ENCODE results near the gene ALKBH3. TPM values are rescaled to one million over a fixed set of nuclear protein-coding genes. Genes with fewer than 3 reads are reported as not detected.

Gene ALKBH3
- total and polyA plus RNA-seq, 2 of the 13 experiments (the other 11 are each of a cell fraction or from before 2014, with no cell fraction given), result 17.8 to 36.1 TPM

DNA sequence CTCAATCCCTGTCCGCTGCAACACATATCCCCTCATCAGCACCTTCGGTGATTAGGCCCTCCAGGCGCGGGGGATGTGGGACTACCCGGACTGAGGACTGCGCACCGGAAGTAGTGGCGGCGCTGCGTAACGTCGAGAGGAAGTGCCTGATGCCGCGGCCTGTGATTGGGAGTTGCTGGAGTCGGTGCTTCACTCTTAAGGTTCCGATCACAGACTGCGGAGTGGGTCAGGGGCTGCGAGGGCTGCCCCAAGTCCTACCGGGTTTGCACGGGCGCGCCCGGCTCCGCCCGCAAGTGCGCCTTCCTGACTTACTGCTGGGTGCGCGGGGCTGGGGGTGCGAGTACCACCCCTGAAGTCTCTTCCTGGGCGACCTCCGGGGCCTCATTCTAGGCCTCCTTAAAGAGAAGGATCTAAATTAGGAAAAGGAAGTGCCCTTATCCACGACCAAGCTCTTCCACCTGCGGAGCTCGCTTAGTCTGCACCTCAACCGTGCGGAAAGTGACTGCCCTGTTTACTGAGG lies at the start of gene ALKBH3 (continued):
- TF ChIP-seq, protein P1, sequence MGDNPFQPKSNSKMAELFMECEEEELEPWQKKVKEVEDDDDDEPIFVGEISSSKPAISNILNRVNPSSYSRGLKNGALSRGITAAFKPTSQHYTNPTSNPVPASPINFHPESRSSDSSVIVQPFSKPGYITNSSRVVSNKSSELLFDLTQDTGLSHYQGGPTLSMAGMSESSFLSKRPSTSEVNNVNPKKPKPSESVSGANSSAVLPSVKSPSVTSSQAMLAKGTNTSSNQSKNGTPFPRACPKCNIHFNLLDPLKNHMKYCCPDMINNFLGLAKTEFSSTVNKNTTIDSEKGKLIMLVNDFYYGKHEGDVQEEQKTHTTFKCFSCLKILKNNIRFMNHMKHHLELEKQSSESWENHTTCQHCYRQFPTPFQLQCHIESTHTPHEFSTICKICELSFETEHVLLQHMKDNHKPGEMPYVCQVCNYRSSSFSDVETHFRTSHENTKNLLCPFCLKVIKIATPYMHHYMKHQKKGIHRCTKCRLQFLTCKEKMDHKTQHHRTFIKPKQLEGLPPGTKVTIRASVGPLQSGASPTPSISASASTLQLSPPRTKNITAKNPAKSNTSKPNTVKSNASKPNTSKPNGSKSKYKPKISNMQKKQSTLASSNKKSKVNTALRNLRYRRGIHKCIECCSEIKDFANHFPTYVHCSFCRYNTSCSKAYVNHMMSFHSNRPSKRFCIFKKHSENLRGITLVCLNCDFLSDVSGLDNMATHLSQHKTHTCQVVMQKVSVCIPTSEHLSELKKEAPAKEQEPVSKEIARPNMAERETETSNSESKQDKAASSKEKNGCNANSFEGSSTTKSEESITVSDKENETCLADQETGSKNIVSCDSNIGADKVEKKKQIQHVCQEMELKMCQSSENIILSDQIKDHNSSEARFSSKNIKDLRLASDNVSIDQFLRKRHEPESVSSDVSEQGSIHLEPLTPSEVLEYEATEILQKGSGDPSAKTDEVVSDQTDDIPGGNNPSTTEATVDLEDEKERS (CRISPR knock-in tag; IDR thresholded peaks at IDR 0.05), result peak; percentile 99
- TF ChIP-seq, protein P2, sequence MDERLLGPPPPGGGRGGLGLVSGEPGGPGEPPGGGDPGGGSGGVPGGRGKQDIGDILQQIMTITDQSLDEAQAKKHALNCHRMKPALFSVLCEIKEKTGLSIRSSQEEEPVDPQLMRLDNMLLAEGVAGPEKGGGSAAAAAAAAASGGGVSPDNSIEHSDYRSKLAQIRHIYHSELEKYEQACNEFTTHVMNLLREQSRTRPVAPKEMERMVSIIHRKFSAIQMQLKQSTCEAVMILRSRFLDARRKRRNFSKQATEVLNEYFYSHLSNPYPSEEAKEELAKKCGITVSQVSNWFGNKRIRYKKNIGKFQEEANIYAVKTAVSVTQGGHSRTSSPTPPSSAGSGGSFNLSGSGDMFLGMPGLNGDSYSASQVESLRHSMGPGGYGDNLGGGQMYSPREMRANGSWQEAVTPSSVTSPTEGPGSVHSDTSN (CRISPR knock-in tag; IDR thresholded peaks at IDR 0.05), result no peak
- TF ChIP-seq, protein P3, sequence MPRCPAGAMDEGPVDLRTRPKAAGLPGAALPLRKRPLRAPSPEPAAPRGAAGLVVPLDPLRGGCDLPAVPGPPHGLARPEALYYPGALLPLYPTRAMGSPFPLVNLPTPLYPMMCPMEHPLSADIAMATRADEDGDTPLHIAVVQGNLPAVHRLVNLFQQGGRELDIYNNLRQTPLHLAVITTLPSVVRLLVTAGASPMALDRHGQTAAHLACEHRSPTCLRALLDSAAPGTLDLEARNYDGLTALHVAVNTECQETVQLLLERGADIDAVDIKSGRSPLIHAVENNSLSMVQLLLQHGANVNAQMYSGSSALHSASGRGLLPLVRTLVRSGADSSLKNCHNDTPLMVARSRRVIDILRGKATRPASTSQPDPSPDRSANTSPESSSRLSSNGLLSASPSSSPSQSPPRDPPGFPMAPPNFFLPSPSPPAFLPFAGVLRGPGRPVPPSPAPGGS (CRISPR knock-in tag; IDR thresholded peaks at IDR 0.05), result no peak; the same call in 1 of the 2 replicates
- TF ChIP-seq, protein P4, sequence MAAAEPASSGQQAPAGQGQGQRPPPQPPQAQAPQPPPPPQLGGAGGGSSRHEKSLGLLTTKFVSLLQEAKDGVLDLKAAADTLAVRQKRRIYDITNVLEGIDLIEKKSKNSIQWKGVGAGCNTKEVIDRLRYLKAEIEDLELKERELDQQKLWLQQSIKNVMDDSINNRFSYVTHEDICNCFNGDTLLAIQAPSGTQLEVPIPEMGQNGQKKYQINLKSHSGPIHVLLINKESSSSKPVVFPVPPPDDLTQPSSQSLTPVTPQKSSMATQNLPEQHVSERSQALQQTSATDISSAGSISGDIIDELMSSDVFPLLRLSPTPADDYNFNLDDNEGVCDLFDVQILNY (CRISPR knock-in tag; conservative IDR thresholded peaks at IDR 0.05), result peak; percentile 45; the same call in 1 of the 2 replicates
- 0 out of 2 replicates have a peak, but pooled peaks have one; percentile 20 for TF ChIP-seq ZIK1 (CRISPR knock-in tag; IDR thresholded peaks at IDR 0.05; ENCODE audit: borderline replicate concordance, low read depth)
- 0 out of 2 replicates have a peak, but pooled peaks have one; percentile 50 for TF ChIP-seq ZMYM2 (CRISPR knock-in tag; IDR thresholded peaks at IDR 0.05)
- TF ChIP-seq, protein P5, sequence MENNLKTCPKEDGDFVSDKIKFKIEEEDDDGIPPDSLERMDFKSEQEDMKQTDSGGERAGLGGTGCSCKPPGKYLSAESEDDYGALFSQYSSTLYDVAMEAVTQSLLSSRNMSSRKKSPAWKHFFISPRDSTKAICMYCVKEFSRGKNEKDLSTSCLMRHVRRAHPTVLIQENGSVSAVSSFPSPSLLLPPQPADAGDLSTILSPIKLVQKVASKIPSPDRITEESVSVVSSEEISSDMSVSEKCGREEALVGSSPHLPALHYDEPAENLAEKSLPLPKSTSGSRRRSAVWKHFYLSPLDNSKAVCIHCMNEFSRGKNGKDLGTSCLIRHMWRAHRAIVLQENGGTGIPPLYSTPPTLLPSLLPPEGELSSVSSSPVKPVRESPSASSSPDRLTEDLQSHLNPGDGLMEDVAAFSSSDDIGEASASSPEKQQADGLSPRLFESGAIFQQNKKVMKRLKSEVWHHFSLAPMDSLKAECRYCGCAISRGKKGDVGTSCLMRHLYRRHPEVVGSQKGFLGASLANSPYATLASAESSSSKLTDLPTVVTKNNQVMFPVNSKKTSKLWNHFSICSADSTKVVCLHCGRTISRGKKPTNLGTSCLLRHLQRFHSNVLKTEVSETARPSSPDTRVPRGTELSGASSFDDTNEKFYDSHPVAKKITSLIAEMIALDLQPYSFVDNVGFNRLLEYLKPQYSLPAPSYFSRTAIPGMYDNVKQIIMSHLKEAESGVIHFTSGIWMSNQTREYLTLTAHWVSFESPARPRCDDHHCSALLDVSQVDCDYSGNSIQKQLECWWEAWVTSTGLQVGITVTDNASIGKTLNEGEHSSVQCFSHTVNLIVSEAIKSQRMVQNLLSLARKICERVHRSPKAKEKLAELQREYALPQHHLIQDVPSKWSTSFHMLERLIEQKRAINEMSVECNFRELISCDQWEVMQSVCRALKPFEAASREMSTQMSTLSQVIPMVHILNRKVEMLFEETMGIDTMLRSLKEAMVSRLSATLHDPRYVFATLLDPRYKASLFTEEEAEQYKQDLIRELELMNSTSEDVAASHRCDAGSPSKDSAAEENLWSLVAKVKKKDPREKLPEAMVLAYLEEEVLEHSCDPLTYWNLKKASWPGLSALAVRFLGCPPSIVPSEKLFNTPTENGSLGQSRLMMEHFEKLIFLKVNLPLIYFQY (CRISPR knock-in tag; IDR thresholded peaks at IDR 0.05; ENCODE audit: borderline replicate concordance), result no peak
- no peak for TF ChIP-seq ZNF326 (CRISPR knock-in tag; IDR thresholded peaks at IDR 0.05; ENCODE audit: borderline replicate concordance)
- TF ChIP-seq IRF2 (CRISPR knock-in tag; IDR thresholded peaks at IDR 0.05), result peak; percentile 87
- TF ChIP-seq HNF4A (CRISPR knock-in tag; IDR thresholded peaks at IDR 0.05), result no peak
- TF ChIP-seq, protein P6, sequence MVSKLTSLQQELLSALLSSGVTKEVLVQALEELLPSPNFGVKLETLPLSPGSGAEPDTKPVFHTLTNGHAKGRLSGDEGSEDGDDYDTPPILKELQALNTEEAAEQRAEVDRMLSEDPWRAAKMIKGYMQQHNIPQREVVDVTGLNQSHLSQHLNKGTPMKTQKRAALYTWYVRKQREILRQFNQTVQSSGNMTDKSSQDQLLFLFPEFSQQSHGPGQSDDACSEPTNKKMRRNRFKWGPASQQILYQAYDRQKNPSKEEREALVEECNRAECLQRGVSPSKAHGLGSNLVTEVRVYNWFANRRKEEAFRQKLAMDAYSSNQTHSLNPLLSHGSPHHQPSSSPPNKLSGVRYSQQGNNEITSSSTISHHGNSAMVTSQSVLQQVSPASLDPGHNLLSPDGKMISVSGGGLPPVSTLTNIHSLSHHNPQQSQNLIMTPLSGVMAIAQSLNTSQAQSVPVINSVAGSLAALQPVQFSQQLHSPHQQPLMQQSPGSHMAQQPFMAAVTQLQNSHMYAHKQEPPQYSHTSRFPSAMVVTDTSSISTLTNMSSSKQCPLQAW (CRISPR knock-in tag; IDR thresholded peaks at IDR 0.05), result peak; percentile 80
